ENCODE measurements around the gene LBP.

LBP gene

DNA sequence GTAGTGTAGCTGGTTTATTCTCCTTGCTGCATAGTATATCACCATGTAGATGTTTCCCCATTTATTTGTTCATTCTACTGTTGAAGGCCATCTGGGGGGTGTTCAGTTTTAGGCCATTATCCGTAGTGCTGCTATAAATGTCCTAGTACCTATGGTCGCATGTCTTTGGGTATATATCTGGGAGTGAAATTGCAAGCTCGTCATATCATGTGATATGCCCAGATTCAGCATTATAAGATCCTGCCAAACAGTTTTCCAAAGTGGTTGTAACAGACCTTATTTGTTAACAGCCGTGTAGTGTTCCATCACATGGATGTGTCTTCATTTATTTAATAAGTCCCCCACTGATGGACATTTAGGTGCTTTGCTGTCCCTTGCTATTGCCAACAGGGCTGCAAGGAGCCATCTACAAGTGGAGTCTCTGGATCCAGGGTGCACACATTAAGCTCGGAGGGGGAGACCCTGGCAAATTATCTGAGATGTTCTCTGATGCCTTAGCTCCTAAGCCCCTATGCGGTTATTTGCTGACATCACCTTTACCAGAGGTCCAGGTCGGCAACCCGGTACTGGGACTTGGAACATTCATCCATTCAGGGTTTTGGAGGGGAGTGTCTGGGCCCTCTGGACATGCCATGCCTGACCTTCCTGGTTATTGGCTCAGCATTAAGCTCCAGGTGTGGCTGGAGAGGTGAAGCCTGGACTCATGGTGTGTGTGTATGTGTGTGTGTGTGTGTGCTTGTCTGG is 16.9 kb downstream of the LBP start:
- TF ChIP-seq OSR1 (CRISPR knock-in tag; IDR thresholded peaks at IDR 0.05) (no peak), GLIS3 (CRISPR knock-in tag; IDR thresholded peaks at IDR 0.05) (no peak), TOX (CRISPR knock-in tag; IDR thresholded peaks at IDR 0.05; ENCODE audit: borderline replicate concordance) (no peak), PATZ1 (CRISPR knock-in tag; IDR thresholded peaks at IDR 0.05; ENCODE audit: borderline replicate concordance) (no peak), ZNF8 (CRISPR knock-in tag; IDR thresholded peaks at IDR 0.05) (no peak), ZNF565 (CRISPR knock-in tag; conservative IDR thresholded peaks at IDR 0.05; ENCODE audit: low read depth) (no peak), TCF4 (CRISPR knock-in tag; IDR thresholded peaks at IDR 0.05; ENCODE audit: borderline replicate concordance) (no peak), ESRRG (CRISPR knock-in tag; IDR thresholded peaks at IDR 0.05) (no peak), PPARA (CRISPR knock-in tag; IDR thresholded peaks at IDR 0.05; ENCODE audit: borderline replicate concordance) (no peak), RARB (CRISPR knock-in tag; IDR thresholded peaks at IDR 0.05) (no peak), TSHZ2 (CRISPR knock-in tag; IDR thresholded peaks at IDR 0.05) (no peak), ZFP30 (CRISPR knock-in tag; IDR thresholded peaks at IDR 0.05) (no peak), ZFP3 (CRISPR knock-in tag; IDR thresholded peaks at IDR 0.05) (no peak), CSDC2 (CRISPR knock-in tag; IDR thresholded peaks at IDR 0.05) (no peak)
- no peak for ATAC-seq

GRCh38 chr20:38369389-38369788 is 23.1 kb downstream of the LBP start:
- peak; percentile 61; the same call in 2 of the 3 replicates for ATAC-seq
- TF ChIP-seq PATZ1 (CRISPR knock-in tag; IDR thresholded peaks at IDR 0.05; ENCODE audit: borderline replicate concordance) (no peak), PPARA (CRISPR knock-in tag; IDR thresholded peaks at IDR 0.05; ENCODE audit: borderline replicate concordance) (no peak), TOX (CRISPR knock-in tag; IDR thresholded peaks at IDR 0.05; ENCODE audit: borderline replicate concordance) (no peak), GLIS3 (CRISPR knock-in tag; IDR thresholded peaks at IDR 0.05) (no peak), ZNF8 (CRISPR knock-in tag; IDR thresholded peaks at IDR 0.05) (no peak), ARNTL (CRISPR knock-in tag; IDR thresholded peaks at IDR 0.05; ENCODE audit: borderline replicate concordance, low read depth) (no peak), CREB5 (CRISPR knock-in tag; IDR thresholded peaks at IDR 0.05; ENCODE audit: low read depth) (no peak), CSDC2 (CRISPR knock-in tag; IDR thresholded peaks at IDR 0.05) (no peak), TSHZ2 (CRISPR knock-in tag; IDR thresholded peaks at IDR 0.05) (no peak)
- TF ChIP-seq, protein P1, sequence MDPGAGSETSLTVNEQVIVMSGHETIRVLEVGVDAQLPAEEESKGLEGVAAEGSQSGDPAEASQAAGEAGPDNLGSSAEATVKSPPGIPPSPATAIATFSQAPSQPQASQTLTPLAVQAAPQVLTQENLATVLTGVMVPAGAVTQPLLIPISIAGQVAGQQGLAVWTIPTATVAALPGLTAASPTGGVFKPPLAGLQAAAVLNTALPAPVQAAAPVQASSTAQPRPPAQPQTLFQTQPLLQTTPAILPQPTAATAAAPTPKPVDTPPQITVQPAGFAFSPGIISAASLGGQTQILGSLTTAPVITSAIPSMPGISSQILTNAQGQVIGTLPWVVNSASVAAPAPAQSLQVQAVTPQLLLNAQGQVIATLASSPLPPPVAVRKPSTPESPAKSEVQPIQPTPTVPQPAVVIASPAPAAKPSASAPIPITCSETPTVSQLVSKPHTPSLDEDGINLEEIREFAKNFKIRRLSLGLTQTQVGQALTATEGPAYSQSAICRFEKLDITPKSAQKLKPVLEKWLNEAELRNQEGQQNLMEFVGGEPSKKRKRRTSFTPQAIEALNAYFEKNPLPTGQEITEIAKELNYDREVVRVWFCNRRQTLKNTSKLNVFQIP (CRISPR knock-in tag; IDR thresholded peaks at IDR 0.05; ENCODE audit: borderline replicate concordance, low read depth) = no peak
